ENCODE measurements around the gene CLEC20A.

DNA sequence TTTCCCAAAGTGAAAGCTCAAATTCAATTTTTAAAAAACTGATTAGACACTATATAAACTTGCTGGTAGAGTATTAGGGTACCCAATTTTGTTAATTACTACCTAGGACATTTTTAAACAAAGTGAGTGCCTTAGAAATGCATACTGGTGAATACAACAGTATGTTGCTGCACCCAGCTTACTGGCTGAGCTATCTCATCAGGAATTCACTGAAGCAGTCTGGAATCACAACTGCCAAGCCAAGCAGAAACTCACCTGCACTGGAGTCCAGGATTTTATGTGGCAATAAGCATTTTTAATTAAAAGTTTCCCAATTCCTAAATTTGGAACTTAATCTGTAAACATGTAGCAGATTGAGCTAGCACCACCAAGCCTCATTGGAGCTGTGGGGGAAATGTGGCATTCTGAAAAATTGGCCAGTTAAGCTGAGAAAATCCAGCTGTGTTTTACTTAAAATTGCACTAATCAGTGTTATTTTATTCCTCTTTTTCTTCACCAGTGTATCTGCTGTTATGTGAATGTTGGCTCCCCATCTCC is 61.8 kb downstream of the CLEC20A start:
- TF ChIP-seq, protein P1, sequence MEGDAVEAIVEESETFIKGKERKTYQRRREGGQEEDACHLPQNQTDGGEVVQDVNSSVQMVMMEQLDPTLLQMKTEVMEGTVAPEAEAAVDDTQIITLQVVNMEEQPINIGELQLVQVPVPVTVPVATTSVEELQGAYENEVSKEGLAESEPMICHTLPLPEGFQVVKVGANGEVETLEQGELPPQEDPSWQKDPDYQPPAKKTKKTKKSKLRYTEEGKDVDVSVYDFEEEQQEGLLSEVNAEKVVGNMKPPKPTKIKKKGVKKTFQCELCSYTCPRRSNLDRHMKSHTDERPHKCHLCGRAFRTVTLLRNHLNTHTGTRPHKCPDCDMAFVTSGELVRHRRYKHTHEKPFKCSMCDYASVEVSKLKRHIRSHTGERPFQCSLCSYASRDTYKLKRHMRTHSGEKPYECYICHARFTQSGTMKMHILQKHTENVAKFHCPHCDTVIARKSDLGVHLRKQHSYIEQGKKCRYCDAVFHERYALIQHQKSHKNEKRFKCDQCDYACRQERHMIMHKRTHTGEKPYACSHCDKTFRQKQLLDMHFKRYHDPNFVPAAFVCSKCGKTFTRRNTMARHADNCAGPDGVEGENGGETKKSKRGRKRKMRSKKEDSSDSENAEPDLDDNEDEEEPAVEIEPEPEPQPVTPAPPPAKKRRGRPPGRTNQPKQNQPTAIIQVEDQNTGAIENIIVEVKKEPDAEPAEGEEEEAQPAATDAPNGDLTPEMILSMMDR (IDR thresholded peaks at IDR 0.05), result no peak
- TF ChIP-seq POLR2A (IDR thresholded peaks at IDR 0.05), result no peak

Data from adrenal gland (tissue), 5 donors.